ENCODE data around the gene KRT82. TPM values are rescaled to one million over a fixed set of nuclear protein-coding genes. Genes with fewer than 3 reads are reported as not detected.

KRT82 gene
- total RNA-seq, 1 donor from 2014 or later: not detected

GRCh38 chr12:52389313-52390207 lies 16.6 kb downstream of the KRT82 start:
- no peaks in the 10 kb centered on the region for H3K36me3 Mint-ChIP-seq (ENCODE audit: insufficient read depth)
- peaks cover 22% of the 10 kb centered on the region for H3K27me3 Mint-ChIP-seq
- TF ChIP-seq CTCF (IDR thresholded peaks at IDR 0.05; ENCODE audit: unreplicated experiment): no peak
- H3K4me1 Mint-ChIP-seq (ENCODE audit: low read depth): peaks cover 9% of the 10 kb centered on the region
- no peak overlapping the region for H3K27ac Mint-ChIP-seq
- H3K9me3 Mint-ChIP-seq (ENCODE audit: low read depth): no peaks in the 10 kb centered on the region
- H3K4me3 Mint-ChIP-seq (ENCODE audit: low read depth): no peak overlapping the region
- no peak for DNase-seq (ENCODE audit: low spot score, unreplicated experiment)

- no peak for DNase-seq (ENCODE audit: low spot score, unreplicated experiment)
Observed at GRCh38 chr12:52387859-52388258, 18.3 kb downstream of the KRT82 start.

DNA sequence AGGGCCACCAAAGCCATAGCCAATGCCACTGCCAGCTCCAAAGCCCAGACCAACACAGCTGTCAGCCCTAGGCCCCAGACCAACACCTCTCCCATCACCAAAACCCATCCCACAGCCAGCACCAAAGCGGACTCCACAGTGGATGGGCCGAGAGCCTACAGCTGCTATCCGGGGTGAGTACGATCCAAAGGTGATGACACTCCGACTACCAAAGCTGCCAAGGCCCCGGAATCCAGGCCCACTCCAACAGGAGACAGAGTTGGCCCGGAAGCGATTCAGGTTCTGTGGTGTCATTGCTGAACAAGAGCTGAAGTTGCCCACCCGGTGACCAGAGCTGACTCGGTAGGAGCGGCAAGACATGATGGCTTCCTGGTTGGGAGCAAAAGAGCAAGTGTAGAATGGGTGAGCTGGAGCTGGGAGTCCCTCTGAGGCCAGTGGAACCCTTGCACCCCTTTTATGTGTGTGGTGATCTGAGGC lies 20.9 kb downstream of the KRT82 start, which contains the start of gene KRT84:
Gene KRT84, minus strand, starts transcription at position 427 of the 477 bp plus-strand sequence. Its CDS starts 67 bp downstream, at position 360.
- peaks cover 31% of the 10 kb centered on the region for H3K27me3 Mint-ChIP-seq
- no peak for DNase-seq (ENCODE audit: low spot score, unreplicated experiment)
- no peak for TF ChIP-seq CTCF (IDR thresholded peaks at IDR 0.05; ENCODE audit: unreplicated experiment)
- no peak within 1 kb of the TSS for H3K27ac Mint-ChIP-seq
- H3K4me1 Mint-ChIP-seq (ENCODE audit: low read depth): peaks cover 2% of the 10 kb centered on the region
- H3K4me3 Mint-ChIP-seq (ENCODE audit: low read depth): no peak within 1 kb of the TSS
- H3K9me3 Mint-ChIP-seq (ENCODE audit: low read depth): no peaks in the 10 kb centered on the region
- no peaks in the 10 kb centered on the region for H3K36me3 Mint-ChIP-seq (ENCODE audit: insufficient read depth)

More at GRCh38 chr12:52387859-52388258, 18.3 kb downstream of the KRT82 start:
- Mint-ChIP-seq H3K4me3 (ENCODE audit: low read depth) (no peak overlapping the region), H3K36me3 (ENCODE audit: insufficient read depth) (no peaks in the 10 kb centered on the region), H3K27ac (no peak overlapping the region), H3K9me3 (ENCODE audit: low read depth) (no peaks in the 10 kb centered on the region), H3K27me3 (peaks cover 20% of the 10 kb centered on the region), H3K4me1 (ENCODE audit: low read depth) (peaks cover 2% of the 10 kb centered on the region)
- no peak for TF ChIP-seq CTCF (IDR thresholded peaks at IDR 0.05; ENCODE audit: unreplicated experiment)

DNA sequence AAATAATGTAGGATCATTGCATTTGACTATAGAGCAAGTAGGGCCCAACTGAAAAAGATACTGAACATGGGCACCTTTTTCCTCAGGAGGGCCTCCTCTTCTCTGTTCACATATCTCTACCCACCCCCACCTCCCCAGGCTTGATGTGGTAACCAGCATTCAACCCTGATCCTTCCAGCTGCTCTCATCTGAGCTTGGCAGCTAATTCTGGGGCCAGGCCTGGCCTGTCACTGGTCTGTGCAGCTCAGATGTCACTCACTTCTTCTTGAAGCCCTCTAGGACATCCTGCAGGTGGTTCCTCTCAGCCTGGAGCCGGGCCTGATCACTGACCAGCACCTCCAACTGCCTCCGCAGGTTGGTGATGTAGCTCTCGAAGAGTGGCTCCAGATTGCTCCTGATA lies 22.8 kb downstream of the KRT82 start:
- no peaks in the 10 kb centered on the region for H3K36me3 Mint-ChIP-seq (ENCODE audit: insufficient read depth)
- H3K4me1 Mint-ChIP-seq (ENCODE audit: low read depth): no peaks in the 10 kb centered on the region
- no peak for TF ChIP-seq CTCF (IDR thresholded peaks at IDR 0.05; ENCODE audit: unreplicated experiment)
- no peak for DNase-seq (ENCODE audit: low spot score, unreplicated experiment)
- no peak overlapping the region for H3K4me3 Mint-ChIP-seq (ENCODE audit: low read depth)
- peaks cover 39% of the 10 kb centered on the region for H3K27me3 Mint-ChIP-seq
- H3K9me3 Mint-ChIP-seq (ENCODE audit: low read depth): no peaks in the 10 kb centered on the region
- no peak overlapping the region for H3K27ac Mint-ChIP-seq

- Mint-ChIP-seq H3K9me3 (ENCODE audit: low read depth) (no peaks in the 10 kb centered on the region), H3K27me3 (peaks cover 40% of the 10 kb centered on the region), H3K36me3 (ENCODE audit: insufficient read depth) (no peaks in the 10 kb centered on the region), H3K4me3 (ENCODE audit: low read depth) (no peak overlapping the region), H3K4me1 (ENCODE audit: low read depth) (no peaks in the 10 kb centered on the region), H3K27ac (no peak overlapping the region)
- no peak for TF ChIP-seq CTCF (IDR thresholded peaks at IDR 0.05; ENCODE audit: unreplicated experiment)
- DNase-seq (ENCODE audit: low spot score, unreplicated experiment): no peak
Observed at GRCh38 chr12:52382854-52383253, 23.3 kb downstream of the KRT82 start.
